Tibial nerve (tissue), 4 donors: Measurements from ENCODE around the gene SLC38A10. TPM values are rescaled to one million over a fixed set of nuclear protein-coding genes. Genes with fewer than 3 reads are reported as not detected.

Experiments used
- DNase-seq, 2 donors: peaks; one replicate each; pipeline ENCODE4 v3.0.0-alpha.2; 2019; ENCODE audit warnings: low spot score in 2 of 2
- H3K27ac ChIP-seq, 4 donors: fragments of 200-600 bp; sonication (generic) in 3 of 4; one replicate each; pipeline ENCODE4 v1.5.1; 2017 to 2019; ENCODE audit warnings: mild to moderate bottlenecking in 1 of 4
- H3K27me3 ChIP-seq, 2 donors: fragments of 200-600 bp; sonication (generic) in 1 of 2; one replicate each; pipeline versions ENCODE4 v1.5.1 to v1.6.0; 2017 to 2019
- H3K36me3 ChIP-seq, 3 donors: fragments of 200-600 bp; sonication (generic); one replicate each; pipeline ENCODE4 v1.5.1; 2018 to 2019
- H3K4me1 ChIP-seq, 4 donors: fragments of 200-600 bp; sonication (generic) in 3 of 4; one replicate each; pipeline ENCODE4 v1.5.1; 2017 to 2019
- H3K4me3 ChIP-seq, 4 donors: fragments of 200-600 bp; sonication (generic) in 3 of 4; one replicate each; pipeline ENCODE4 v1.5.1; 2017 to 2019; ENCODE audit warnings: mild to moderate bottlenecking in 1 of 4, moderate library complexity in 1 of 4
- H3K9me3 ChIP-seq, 4 donors: fragments of 200-600 bp; sonication (generic) in 3 of 4; one replicate each; pipeline ENCODE4 v1.5.1; 2017 to 2019
- CTCF ChIP-seq, 5 experiments: fragments of 200-600 bp in 3 of 5; fragments of 450-650 bp in 2 of 5; sonication (generic) in 3 of 5; IDR thresholded peaks; one replicate each; pipeline ENCODE4 v1.5.1; 2016 to 2019; ENCODE audit warnings: antibody characterized with exemption in 5 of 5, mild to moderate bottlenecking in 3 of 5, moderate library complexity in 2 of 5
- EP300 ChIP-seq, 2 donors: sonication (generic); formaldehyde crosslinking; IDR thresholded peaks; one replicate each; pipeline ENCODE4 v1.6.1; 2017; ENCODE audit warnings: antibody characterized with exemption in 2 of 2, mild to moderate bottlenecking in 1 of 2
- POLR2A ChIP-seq, 2 donors: fragments of 450-650 bp; IDR thresholded peaks; one replicate each; pipeline ENCODE4 v1.6.1; 2017; ENCODE audit warnings: antibody characterized with exemption in 2 of 2, mild to moderate bottlenecking in 2 of 2, moderate library complexity in 2 of 2
- WGBS, 2 donors: methylation state at CpG; one replicate each; pipeline ENCODE4 v1.1.5; 2018; 5-methylcytosine and 5-hydroxymethylcytosine counted together
- total RNA-seq, 4 donors: library from RNA; depleted of rRNA; stranded (reverse); fragments of >200 nt; gene quantifications; one replicate each; pipeline ENCODE4 v1.1.0, GENCODE V29; 2016

Gene SLC38A10
- total RNA-seq, 4 donors from 2014 or later, result 80.0 to 149 (median 123) TPM

DNA sequence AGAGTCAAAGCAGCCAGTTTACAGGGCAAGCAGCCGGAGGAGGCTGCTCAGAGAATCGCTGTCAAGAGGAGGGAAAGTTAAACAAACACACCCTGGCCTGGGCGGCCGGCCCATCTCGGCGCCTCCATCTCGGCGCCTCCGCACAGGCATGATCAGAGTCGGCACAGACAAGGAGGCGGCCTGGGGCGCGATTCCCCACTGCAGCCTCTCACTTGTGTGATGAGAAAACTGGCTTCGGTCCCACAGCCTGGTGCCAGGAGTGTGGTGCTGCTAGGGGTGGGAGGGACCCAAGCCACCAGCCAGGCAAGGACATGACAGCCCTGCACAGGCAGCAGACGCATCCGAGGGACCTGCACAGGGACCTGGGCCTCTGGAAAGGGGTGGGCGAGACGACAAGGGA, 17.7 kb downstream of the SLC38A10 start:
- no peak for TF ChIP-seq POLR2A (IDR thresholded peaks at IDR 0.05)
- no peak for TF ChIP-seq EP300 (IDR thresholded peaks at IDR 0.05)
- TF ChIP-seq CTCF (IDR thresholded peaks at IDR 0.05), result no peak
- Histone ChIP-seq H3K27ac (no peak overlapping the region), H3K4me3 (no peak overlapping the region), H3K4me1 (no peaks in the 10 kb centered on the region), H3K9me3 (no peaks in the 10 kb centered on the region), H3K36me3 (peaks cover 0 to 99% (median 0%) of the 10 kb centered on the region in 3 donors), H3K27me3 (no peaks in the 10 kb centered on the region)
- 68 to 75% methylated on average over 18 of the region's 18 CpGs for WGBS, 2 donors
- DNase-seq, result no peak

GRCh38 chr17:81276781-81277180, 18.3 kb downstream of the SLC38A10 start:
- DNase-seq, result no peak
- H3K4me1 ChIP-seq, result no peaks in the 10 kb centered on the region
- no peak overlapping the region for H3K27ac ChIP-seq
- H3K27me3 ChIP-seq, result no peaks in the 10 kb centered on the region
- no peak overlapping the region for H3K4me3 ChIP-seq
- no peak for TF ChIP-seq POLR2A (IDR thresholded peaks at IDR 0.05)
- no peak for TF ChIP-seq EP300 (IDR thresholded peaks at IDR 0.05)
- no peak for TF ChIP-seq CTCF (IDR thresholded peaks at IDR 0.05)
- peaks cover 0 to 99% (median 0%) of the 10 kb centered on the region in 3 donors for H3K36me3 ChIP-seq
- 85 to 88% methylated on average over 9 to 11 of the region's 11 CpGs for WGBS, 2 donors
- H3K9me3 ChIP-seq, result no peaks in the 10 kb centered on the region

GRCh38 chr17:81274471-81274855, 20.6 kb downstream of the SLC38A10 start:
- 93 to 95% methylated on average over 14 of the region's 14 CpGs for WGBS, 2 donors
- peaks cover 0 to 99% (median 8%) of the 10 kb centered on the region in 3 donors for H3K36me3 ChIP-seq

GRCh38 chr17:81273698-81274470, 21.2 kb downstream of the SLC38A10 start:
- WGBS, 2 donors, result 89 to 91% methylated on average over 30 to 31 of the region's 31 CpGs
- Histone ChIP-seq H3K4me1 (no peaks in the 10 kb centered on the region), H3K4me3 (no peak overlapping the region), H3K27ac (no peak overlapping the region), H3K36me3 (peaks cover 0 to 99% (median 8%) of the 10 kb centered on the region in 3 donors), H3K27me3 (no peaks in the 10 kb centered on the region), H3K9me3 (no peaks in the 10 kb centered on the region)
- DNase-seq, result no peak
- TF ChIP-seq EP300 (IDR thresholded peaks at IDR 0.05) (no peak), CTCF (IDR thresholded peaks at IDR 0.05) (no peak), POLR2A (IDR thresholded peaks at IDR 0.05) (no peak)

More at GRCh38 chr17:81274471-81274855, 20.6 kb downstream of the SLC38A10 start:
- no peak for DNase-seq
- Histone ChIP-seq H3K4me3 (no peak overlapping the region), H3K27ac (no peak overlapping the region), H3K9me3 (no peaks in the 10 kb centered on the region), H3K27me3 (no peaks in the 10 kb centered on the region), H3K4me1 (no peaks in the 10 kb centered on the region)
- no peak for TF ChIP-seq EP300 (IDR thresholded peaks at IDR 0.05)
- TF ChIP-seq POLR2A (IDR thresholded peaks at IDR 0.05), result no peak
- TF ChIP-seq CTCF (IDR thresholded peaks at IDR 0.05), result no peak

- Histone ChIP-seq H3K4me3 (no peak overlapping the region), H3K4me1 (no peaks in the 10 kb centered on the region), H3K27ac (no peak overlapping the region), H3K36me3 (peaks cover 0 to 99% (median 8%) of the 10 kb centered on the region in 3 donors), H3K27me3 (no peaks in the 10 kb centered on the region), H3K9me3 (no peaks in the 10 kb centered on the region)
- DNase-seq, result no peak
- WGBS, 2 donors, result 73 to 80% methylated on average over 12 of the region's 12 CpGs
- TF ChIP-seq CTCF (IDR thresholded peaks at IDR 0.05), result no peak
- TF ChIP-seq EP300 (IDR thresholded peaks at IDR 0.05), result peak in 1 of 2 donors; percentile 24
Observed at GRCh38 chr17:81272616-81273015, 22.5 kb downstream of the SLC38A10 start.
